IMR-90 (cell line): ENCODE data around the gene DNAJC11. TPM values are rescaled to one million over a fixed set of nuclear protein-coding genes. Genes with fewer than 3 reads are reported as not detected.

ENCODE experiments used
- ATAC-seq: fragments of 200-7000 bp; cut with Tn5 transposase; 2 replicates; pipeline ENCODE4 v1.9.1; 2020; ENCODE audit warnings: low read depth, mild to moderate bottlenecking, moderate library complexity
- BruUV-seq: library from RNA; stranded (reverse); fragments of 400-500 nt; replicated peaks from 2 replicates; lab custom pipeline; 2021; lab: Mats Ljungman, UMichigan
- CTCF ChIA-PET: fragments of 300-600 bp; formaldehyde crosslinking; extraction: SDS; loops from one replicate; lab custom pipeline; 2021; ENCODE audit warnings: antibody characterized with exemption; lab: Yijun Ruan, JAX
- POLR2A ChIA-PET: fragments of 300-600 bp; sonication (Branson Sonifier 250); formaldehyde crosslinking; loops from one replicate; lab custom pipeline; 2022; ENCODE audit warnings: antibody characterized with exemption; ENCODE audit not compliant: unreplicated experiment; lab: Charles Lee
- DNase-seq: peaks from one replicate; pipeline ENCODE4 v3.0.0; 2013
- H2AFZ ChIP-seq: replicated peaks from 2 replicates; pipeline ENCODE3; 2013; ENCODE audit warnings: low read length, mild to moderate bottlenecking; ENCODE audit not compliant: poor library complexity
- H2AK5ac ChIP-seq: 2 replicates; pipeline ENCODE4 v1.6.1; 2013; ENCODE audit warnings: low read depth, low read length, inconsistent platforms
- H2AK9ac ChIP-seq: replicated peaks from 2 replicates; pipeline ENCODE3; 2013; ENCODE audit warnings: mild to moderate bottlenecking, low read depth, low read length, moderate library complexity; ENCODE audit not compliant: poor library complexity
- H2BK120ac ChIP-seq: 2 replicates; pipeline ENCODE4 v1.6.1; 2013; ENCODE audit warnings: low read depth, low read length, inconsistent platforms
- H2BK15ac ChIP-seq: 3 replicates; pipeline ENCODE4 v1.6.1; 2013; ENCODE audit warnings: low read depth, low read length, inconsistent platforms
- H2BK20ac ChIP-seq: 2 replicates; pipeline ENCODE4 v1.6.1; 2013; ENCODE audit warnings: low read depth, mild to moderate bottlenecking, inconsistent platforms, low read length, moderate library complexity
- H2BK5ac ChIP-seq: 2 replicates; pipeline ENCODE4 v1.6.1; 2013; ENCODE audit warnings: mild to moderate bottlenecking, low read depth, low read length, inconsistent platforms; ENCODE audit not compliant: poor library complexity, severe bottlenecking
- H3K14ac ChIP-seq: replicated peaks from 2 replicates; pipeline ENCODE4 v1.6.1; 2013; ENCODE audit warnings: low read depth, low read length, inconsistent platforms
- H3K18ac ChIP-seq: 2 replicates; pipeline ENCODE4 v1.6.1; 2013; ENCODE audit warnings: low read depth, low read length, control low read depth
- H3K23ac ChIP-seq: 2 replicates; pipeline ENCODE4 v1.6.1; 2013; ENCODE audit warnings: low read depth, low read length, inconsistent platforms
- H3K27ac ChIP-seq: 2 replicates; pipeline ENCODE4 v1.5.1; 2013; ENCODE audit warnings: mild to moderate bottlenecking, control low read depth, low read length; ENCODE audit not compliant: insufficient read depth
- H3K27me3 ChIP-seq: 2 replicates; pipeline ENCODE4 v1.6.1; 2013; ENCODE audit warnings: low read length; ENCODE audit not compliant: control insufficient read depth, insufficient read depth
- H3K36me3 ChIP-seq: 2 replicates; pipeline ENCODE4 v1.6.1; 2013; ENCODE audit warnings: low read length, mixed read lengths; ENCODE audit not compliant: control insufficient read depth, insufficient read depth
- H3K4ac ChIP-seq: 2 replicates; pipeline ENCODE4 v1.6.1; 2013; ENCODE audit warnings: low read depth, low read length, inconsistent platforms
- H3K4me1 ChIP-seq: 2 replicates; pipeline ENCODE4 v1.6.1; 2013; ENCODE audit warnings: low read length, mixed read lengths; ENCODE audit not compliant: control insufficient read depth, insufficient read depth
- H3K4me2 ChIP-seq: 2 replicates; pipeline ENCODE4 v1.6.1; 2013; ENCODE audit warnings: low read depth, mild to moderate bottlenecking, control low read depth, low read length, moderate library complexity
- H3K4me3 ChIP-seq: 2 replicates; pipeline ENCODE4 v1.5.1; 2013; ENCODE audit warnings: low read depth, mild to moderate bottlenecking, control low read depth, low read length, moderate library complexity; ENCODE audit not compliant: insufficient read depth
- H3K56ac ChIP-seq: 2 replicates; pipeline ENCODE4 v1.6.1; 2013; ENCODE audit warnings: low read length, inconsistent platforms; ENCODE audit not compliant: insufficient read depth; ENCODE audit errors: extremely low read depth
- H3K79me1 ChIP-seq, 2 experiments: 2 replicates each; pipeline ENCODE4 v1.6.1; 2013; ENCODE audit warnings: low read length in 2 of 2, inconsistent platforms in 1 of 2, low read depth in 1 of 2
- H3K9ac ChIP-seq: 2 replicates; pipeline ENCODE4 v1.6.1; 2013; ENCODE audit warnings: low read depth, low read length, control low read depth
- H3K9me1 ChIP-seq: 2 replicates; pipeline ENCODE4 v1.6.1; 2013; ENCODE audit warnings: low read length, inconsistent platforms; ENCODE audit not compliant: insufficient read depth
- H3K9me3 ChIP-seq: 2 replicates; pipeline ENCODE4 v1.6.1; 2013; ENCODE audit warnings: low read length; ENCODE audit not compliant: control insufficient read depth, insufficient read depth
- H4K20me1 ChIP-seq: 2 replicates; pipeline ENCODE4 v1.6.1; 2013; ENCODE audit warnings: low read length, inconsistent platforms; ENCODE audit not compliant: insufficient read depth
- H4K5ac ChIP-seq: 2 replicates; pipeline ENCODE4 v1.6.1; 2013; ENCODE audit warnings: mild to moderate bottlenecking, low read depth, low read length, control low read depth
- H4K8ac ChIP-seq, 2 experiments: 2 replicates each; pipeline ENCODE4 v1.6.1; 2013; ENCODE audit warnings: low read depth in 2 of 2, low read length in 2 of 2, control low read depth in 1 of 2, inconsistent platforms in 1 of 2
- H4K91ac ChIP-seq: 2 replicates; pipeline ENCODE4 v1.6.1; 2013; ENCODE audit warnings: low read depth, low read length, inconsistent platforms; ENCODE audit not compliant: insufficient read depth
- CHD1 ChIP-seq: IDR thresholded peaks from 2 replicates; pipeline ENCODE4 v1.6.1; 2012; ENCODE audit warnings: low read depth, low read length, improper control_type of control experiment
- MXI1 ChIP-seq: IDR thresholded peaks from 2 replicates; pipeline ENCODE4 v1.6.1; 2012; ENCODE audit warnings: low read depth, mild to moderate bottlenecking, low read length, moderate library complexity, borderline replicate concordance
- RCOR1 ChIP-seq: IDR thresholded peaks from 2 replicates; pipeline ENCODE4 v1.6.1; 2012; ENCODE audit warnings: mild to moderate bottlenecking, low read length, improper control_type of control experiment; ENCODE audit not compliant: insufficient replicate concordance
- USF2 ChIP-seq: fragments of 150-350 bp; IDR thresholded peaks from 2 replicates; pipeline ENCODE4 v1.6.1; 2017; ENCODE audit warnings: mild to moderate bottlenecking, antibody characterized with exemption, low read length, low read depth
- WGBS, 2 experiments: methylation state at CpG; one replicate each; pipeline versions ENCODE4 v1.1.5 to v1.1.7; 2013; ENCODE audit warnings: missing lambda C conversion rate in 2 of 2; ENCODE audit not compliant: insufficient read length in 1 of 2; ENCODE audit errors: extremely low coverage in 2 of 2; 5-methylcytosine and 5-hydroxymethylcytosine counted together
- dilution Hi-C: fragments of 300-500 bp; cut with HindIII; formaldehyde crosslinking; loops from one replicate; pipeline ENCODE4 v1.14.3; 2018; ENCODE audit warnings: low sequenced_read_pairs; ENCODE audit not compliant: unreplicated experiment
- in situ Hi-C: fragments of 300-500 bp; cut with MboI; formaldehyde crosslinking; loops from 3 replicates; pipeline ENCODE4 v1.14.3; 2019; ENCODE audit warnings: low sequenced_read_pairs, inconsistent platforms, mixed read lengths
- intact Hi-C: fragments of 100-400 bp; cut with micrococcal nuclease; formaldehyde crosslinking; loops from 2 replicates; pipeline ENCODE4 v1.10.0; 2022
- polyA plus RNA-seq, 3 experiments: library from polyadenylated mRNA; depleted of rRNA; stranded (reverse); fragments of >200 nt; gene quantifications; 2 replicates each; pipeline ENCODE4 v1.2.3, GENCODE V29; 2012; ENCODE audit warnings: low replicate concordance in 1 of 3
- total RNA-seq: library from RNA; depleted of rRNA; stranded (reverse); fragments of >200 nt; gene quantifications from 2 replicates; pipeline ENCODE4 v1.2.3, GENCODE V29; 2012

The DNAJC11 gene
- total and polyA plus RNA-seq, 2 of the 4 experiments (the other 2 are of a cell fraction), result 38.7 to 48.5 TPM

DNA sequence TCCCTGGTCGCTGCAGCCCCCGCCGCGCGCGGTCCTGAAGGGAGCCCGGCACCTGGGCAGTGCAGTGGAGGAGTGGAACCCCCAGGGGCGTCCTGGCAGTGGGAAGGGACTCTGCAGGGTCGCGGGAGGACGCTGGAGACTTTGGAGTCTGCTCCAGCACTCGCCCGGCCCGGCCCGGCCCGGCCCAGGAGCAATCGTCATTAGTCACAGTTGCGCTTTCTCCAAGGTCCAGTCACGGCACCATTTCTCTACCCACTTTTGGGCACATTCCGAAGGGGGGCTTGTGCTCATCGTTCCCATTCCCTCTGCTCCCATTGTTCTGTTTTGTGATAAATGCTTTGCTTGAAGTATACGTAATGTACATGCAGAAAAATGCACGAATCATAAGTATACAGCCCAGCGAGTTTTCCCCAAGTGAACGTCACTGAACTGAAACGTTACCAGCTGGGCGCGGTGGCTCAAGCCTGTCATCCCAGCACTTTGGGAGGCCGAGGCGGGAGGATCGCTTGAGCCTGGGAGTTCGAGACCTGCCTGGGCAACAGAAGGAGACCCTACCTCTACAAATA is 75.9 kb downstream of the DNAJC11 start:
- Histone ChIP-seq H2BK20ac (no peak overlapping the region), H3K23ac (peak overlapping the region; percentile 93), H3K4me3 (peak overlapping the region; percentile 67), H4K91ac (peak overlapping the region; percentile 66; the same call in 1 of the 2 replicates), H3K27ac (peak overlapping the region; percentile 85), H3K9me3 (no peaks in the 10 kb centered on the region), H2BK5ac (peak overlapping the region; percentile 67), H3K27me3 (no peaks in the 10 kb centered on the region), H3K56ac (no peak overlapping the region; the same call in 1 of the 2 replicates), H3K4ac (peak overlapping the region; percentile 55; the same call in 1 of the 2 replicates), H2BK120ac (no peak overlapping the region), H4K8ac (peak overlapping the region in 1 of 2 experiments; percentile 44; a peak in 1 of 4 replicates), H3K36me3 (peaks cover 54% of the 10 kb centered on the region), H4K5ac (peak overlapping the region; percentile 23), H3K18ac (no peak overlapping the region), H2AK9ac (peak overlapping the region; percentile 74), H3K4me2 (peak overlapping the region; percentile 95), H2AK5ac (peak overlapping the region; percentile 22), H3K14ac (peak overlapping the region; percentile 85), H2BK15ac (no peak overlapping the region), H3K9ac (peak overlapping the region; percentile 65), H3K4me1 (peaks cover 6% of the 10 kb centered on the region), H4K20me1 (peaks cover 48% of the 10 kb centered on the region), H2AFZ (peak overlapping the region; percentile 85), H3K79me1 (peaks cover 32 to 79% of the 10 kb centered on the region in 2 experiments), H3K9me1 (peaks cover 4% of the 10 kb centered on the region; the same call in 1 of the 2 replicates)
- no peak for TF ChIP-seq RCOR1
- TF ChIP-seq CHD1, result no peak
- no peak for TF ChIP-seq MXI1
- no peak for TF ChIP-seq USF2
- CTCF ChIA-PET, result interaction anchor here (0.6 kb wide), 1 partner anchor 109 kb away, joined by 4 read pairs; no protein-coding TSS in a partner anchor
- ATAC-seq, result peak; percentile 46
- 10% methylated on average over 10 of the region's 32 CpGs; no CpG with 5 or more reads in 1 of the 2 experiments for WGBS, 2 experiments
- BruUV-seq, result no TSS peak
- DNase-seq, result peak; percentile 71
- intact Hi-C loops, result no loop called here
- dilution Hi-C loops, result no loop called here
- in situ Hi-C loops, result no loop called here
- POLR2A ChIA-PET, result no interaction called here
